NCI-H2227 (cell line): ENCODE data around the gene CCR9.

Experiments
- DNase-seq: peaks from one replicate; lab custom pipeline; 2025; ENCODE audit not compliant: unreplicated experiment; lab: John Stamatoyannopoulos, UW

Gene CCR9

DNA sequence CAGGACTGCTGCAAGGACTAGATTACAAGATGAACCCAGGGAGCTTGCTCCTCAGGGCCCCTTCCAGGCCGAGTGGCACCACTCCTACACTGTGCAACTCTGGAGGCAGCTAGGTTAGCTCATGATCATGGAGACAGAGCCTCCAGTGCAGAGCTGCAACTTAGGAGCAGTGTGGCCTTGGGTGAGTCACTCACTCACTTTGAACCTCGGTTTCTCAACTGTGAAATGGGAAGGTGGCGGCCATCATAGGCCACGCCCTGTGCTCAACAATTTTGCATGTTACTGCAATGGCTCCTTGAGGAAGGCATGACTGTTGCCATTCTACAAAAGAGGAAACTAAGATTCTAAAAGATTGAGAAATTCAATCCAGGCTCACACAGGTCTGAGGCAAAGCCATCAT, 45.8 kb downstream of the CCR9 start:
- DNase-seq = no peak

DNA sequence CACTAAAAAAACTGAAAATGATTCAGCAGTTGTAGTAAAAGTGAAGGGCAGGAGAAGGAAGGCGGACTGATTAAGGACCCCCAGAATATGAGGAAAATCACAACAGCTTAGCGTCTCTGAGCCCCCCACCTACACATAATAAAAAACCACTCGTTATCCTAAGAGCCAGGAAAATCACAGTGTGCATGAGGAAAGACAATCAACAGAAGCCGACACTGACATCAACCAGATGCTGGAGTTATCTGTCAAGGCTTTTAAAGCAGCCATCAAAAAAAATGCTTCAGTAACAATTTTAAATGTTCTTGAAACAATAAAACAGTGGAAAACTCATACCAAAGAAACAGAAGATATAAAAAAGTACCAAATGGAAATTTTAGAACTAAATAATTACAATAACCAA, 47.2 kb downstream of the CCR9 start:
- DNase-seq = no peak

DNA sequence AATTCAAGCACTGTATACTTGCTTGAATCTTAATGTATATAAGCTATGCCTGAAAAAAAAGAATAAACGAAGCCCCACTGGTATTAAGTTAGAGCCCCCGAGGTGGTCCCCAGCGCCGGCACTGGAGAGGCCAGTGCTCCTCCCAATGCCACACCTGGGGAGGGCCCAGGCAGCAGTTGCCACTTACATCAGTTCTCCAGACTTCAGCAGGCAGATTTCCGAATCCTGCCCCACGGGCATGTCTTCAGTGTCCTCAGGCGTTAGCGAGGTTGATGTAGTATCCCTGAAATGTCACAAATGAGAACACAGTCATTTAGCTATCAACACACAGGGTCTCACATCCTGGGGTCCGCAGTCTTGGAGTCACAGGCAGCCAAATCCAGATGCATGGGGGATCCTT, 49.9 kb downstream of the CCR9 start:
- no peak for DNase-seq

DNA sequence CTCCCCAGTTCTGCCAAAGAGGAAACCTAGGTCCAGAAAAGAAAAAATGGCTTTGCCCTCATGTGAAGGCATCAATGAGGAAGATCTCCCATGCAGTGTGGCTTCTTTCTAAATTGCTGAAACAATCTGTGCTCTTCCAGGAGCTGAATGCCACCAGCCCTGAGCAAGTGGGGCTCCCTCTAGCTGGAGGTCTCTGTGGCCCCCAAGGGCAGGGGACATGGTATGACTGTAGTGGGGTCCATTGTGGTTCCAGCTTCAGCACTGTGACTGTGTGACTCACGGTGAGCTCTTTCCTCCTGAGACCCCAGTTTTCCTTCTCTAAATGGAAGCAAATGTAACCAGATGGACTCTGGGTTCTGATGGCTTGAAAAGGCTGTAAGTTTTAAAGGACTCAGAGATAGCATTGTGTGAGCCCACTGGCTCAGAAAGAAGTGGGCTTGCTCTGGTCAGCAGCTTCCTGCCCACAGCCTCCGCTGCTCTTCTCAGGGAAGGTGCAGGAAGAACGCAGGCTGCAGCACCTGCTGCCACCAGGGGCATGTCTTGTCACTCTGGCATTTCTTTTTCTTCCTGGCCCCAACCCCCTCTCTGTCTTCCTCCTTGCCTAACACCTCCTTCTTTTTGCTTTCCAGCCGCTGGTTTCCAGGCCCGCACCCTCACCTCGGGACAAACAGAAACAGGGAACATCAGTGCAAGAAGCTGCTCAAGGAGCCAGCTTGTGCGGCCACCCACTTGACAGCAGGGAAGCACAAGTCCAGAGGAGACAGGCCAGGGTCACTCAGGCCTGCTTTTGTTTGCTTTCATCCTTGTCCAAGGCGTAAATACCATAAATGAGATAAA, 51.1 kb downstream of the CCR9 start:
- DNase-seq = no peak

DNA sequence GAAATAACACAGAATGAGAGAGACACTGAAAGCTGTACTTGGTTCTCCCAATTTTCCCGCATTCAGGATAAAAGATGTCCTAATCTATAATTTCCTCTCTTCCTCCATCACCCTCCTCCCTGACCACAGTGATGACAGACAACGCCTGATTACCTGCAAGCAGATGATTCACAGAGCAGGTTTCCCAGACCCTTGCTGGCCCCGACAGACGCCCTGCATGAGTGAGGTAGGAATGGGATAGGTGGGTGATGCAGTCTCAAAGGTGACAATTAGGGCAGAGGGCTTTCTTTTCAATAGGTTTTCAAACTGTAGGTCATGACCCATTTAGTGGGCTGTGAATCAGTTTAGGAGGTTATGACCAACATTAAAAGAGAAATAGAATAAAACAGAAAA, 51.7 kb downstream of the CCR9 start:
- no peak for DNase-seq

DNA sequence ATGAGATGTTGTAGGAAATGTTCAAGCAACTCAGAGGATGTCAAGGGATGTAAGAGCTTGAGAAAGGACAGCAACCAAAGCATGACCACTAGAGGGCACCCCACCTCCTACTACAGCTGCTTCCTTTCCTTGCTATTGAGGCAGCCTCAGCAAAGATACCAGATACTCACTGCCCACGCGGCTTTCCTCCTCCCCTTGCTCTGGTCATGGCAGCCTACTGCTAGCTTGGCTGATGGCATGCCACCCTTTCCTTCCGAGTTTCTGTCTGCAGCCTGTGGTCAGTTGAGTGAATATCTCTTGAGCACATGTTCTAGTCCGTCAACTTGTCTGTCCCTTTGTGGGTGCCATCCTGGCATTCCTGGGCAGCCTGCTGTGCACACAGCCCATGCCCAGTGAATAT, 52.5 kb downstream of the CCR9 start:
- peak; percentile 73 for DNase-seq

DNA sequence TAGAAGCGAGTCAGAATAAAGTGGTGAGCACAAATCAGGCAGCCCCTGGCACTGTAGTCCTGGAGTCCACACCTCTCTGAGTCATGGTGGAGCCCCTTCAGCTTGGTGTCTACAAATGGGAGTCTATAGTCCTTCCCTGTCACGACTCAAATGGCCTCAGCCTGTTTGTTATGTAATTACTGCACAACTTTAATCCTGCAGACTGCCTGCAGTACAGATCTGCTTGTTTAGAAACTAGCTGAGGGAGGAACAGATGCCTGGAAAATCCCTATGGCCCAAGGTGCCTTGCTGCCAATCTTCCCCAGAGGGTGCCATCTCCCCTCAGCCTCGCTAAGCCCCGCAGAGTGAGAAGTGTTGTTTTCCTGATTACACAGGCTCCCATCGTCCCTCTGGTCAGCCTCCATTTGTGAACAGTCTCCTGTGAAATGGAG, 53.0 kb downstream of the CCR9 start:
- DNase-seq = no peak

DNA sequence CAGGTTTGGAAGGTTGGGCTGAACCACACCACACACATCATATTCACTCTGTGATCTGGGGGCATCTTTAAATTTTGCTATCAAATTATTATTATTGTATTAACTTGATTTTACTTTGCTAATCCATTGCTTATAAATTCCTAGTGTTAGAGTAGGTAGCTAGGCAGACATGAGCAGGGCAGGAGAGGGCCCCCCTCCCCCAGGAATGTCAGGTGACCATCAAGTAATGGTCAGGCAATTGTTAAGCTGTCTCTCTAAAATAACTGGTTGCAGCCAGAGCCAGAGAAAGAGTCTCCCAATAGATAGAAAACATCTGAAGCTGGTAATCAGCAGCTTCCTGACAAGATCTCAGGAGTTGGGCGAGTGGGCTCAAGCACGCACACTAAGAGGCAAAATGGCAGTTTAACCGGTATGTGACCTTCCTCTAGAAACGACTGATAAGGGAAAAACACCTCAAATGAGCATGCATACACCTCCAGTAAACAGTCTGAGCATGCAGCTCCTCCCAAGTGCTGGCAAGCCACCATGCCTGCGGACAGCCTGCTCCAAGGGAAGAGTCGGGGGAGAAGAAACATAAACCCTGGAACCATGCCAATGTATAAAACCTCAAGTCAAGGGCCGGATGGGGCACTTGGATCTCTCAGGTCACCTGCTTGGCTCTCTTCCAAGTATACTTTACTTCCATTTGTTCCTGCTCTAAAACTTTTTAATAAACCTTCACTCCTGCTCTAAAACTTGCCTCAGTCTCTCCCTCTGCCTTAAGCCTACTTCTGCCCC, 53.8 kb downstream of the CCR9 start:
- DNase-seq = peak; percentile 8

DNA sequence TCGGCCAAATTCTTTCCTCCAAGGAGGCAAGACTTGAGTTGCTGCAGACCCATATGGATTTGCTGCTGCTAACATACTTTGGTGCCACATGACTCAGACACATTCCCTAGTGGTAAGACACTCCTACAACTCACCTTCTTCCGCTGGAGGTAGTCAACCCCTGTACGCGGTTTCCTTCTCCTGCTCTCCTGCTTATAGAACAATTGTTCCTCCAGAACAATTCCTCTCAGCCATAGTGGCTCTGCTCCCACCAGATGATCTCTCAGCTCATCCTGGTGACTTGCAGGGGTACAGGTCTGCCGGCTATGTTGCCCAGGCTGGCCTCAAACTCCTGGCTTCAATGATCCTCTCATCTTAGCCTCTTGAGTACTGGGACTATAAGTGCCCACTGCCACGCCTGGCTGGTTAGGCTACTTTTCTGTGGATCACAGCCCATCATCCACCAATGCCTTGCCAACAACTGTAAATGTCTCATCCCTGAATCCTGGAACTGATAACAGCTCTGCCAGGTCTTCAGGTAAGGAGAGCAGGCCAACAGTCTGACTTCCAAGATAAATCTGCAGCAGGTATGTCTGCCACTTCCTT, 54.5 kb downstream of the CCR9 start:
- no peak for DNase-seq

DNA sequence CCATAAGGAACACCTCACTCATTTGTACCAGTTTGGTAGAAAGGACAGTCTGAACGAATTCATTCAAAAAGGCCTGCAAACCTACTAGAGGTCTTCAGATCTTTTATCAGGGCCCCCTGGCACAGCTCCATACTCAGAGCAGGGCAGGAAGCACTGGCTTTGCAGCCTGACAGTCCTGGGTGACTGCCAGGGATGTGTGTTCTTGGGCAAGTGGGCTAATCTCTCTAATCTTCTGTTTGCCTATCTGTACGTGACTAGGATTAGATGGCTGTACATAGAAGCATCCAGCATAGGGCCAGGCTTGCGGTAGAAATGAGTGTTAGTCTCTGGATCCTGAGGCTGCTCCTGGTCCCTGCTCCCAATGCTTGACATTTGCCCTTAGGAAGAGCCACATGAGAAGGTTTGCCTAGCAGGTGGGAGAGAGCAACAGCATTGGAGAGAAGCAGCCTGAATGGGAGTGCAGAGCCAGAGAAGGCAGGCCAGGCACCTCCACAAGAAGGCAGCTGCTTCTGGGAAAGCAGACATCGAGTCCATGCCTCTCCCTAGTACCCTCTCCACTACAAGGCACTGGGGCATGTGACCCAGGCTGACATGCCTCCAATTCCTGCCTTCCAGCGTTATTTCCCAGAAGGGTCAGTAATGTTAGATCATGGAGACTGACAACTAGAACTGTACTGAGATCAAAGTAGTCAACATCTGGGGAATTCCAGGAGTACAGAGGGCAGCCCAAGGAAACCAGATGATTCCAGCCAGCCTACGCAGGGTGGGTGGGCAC, 55.9 kb downstream of the CCR9 start:
- DNase-seq = no peak

DNA sequence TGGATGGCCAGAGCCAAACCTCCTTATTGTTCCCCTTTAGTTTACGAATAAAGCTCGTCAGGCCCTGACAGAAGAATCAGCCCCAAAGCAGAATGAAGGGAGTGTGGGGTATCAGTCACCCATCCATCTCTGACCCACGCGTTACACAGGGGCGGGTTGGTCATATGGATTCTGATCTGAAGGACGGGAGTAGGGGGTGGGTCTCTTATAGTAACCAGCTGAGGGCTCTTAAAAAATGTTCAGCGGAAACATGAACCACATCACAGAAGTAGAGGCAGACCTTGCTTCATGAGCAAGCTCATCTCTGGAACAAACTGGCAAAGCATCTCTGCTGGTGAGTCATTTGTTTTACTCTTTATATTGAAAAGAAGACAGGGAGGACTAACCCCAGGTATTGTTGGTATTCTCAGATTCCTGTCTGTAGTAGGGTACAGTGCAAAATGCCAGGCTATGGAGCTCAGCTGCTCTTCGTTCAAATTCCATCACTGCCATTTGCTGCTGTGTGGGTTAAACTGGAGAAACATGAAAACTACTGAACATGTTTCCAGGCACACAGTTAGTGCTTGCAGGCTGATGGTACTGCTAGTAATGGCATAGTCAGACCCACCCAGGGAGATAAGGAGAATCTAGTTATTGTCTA, 57.0 kb downstream of the CCR9 start, which contains the start of gene CXCR6:
TSS of gene CXCR6 (plus strand) at position 258 of the 640 bp plus-strand sequence. CDS start 3,018 bp downstream, outside the sequence.
- DNase-seq = no peak

DNA sequence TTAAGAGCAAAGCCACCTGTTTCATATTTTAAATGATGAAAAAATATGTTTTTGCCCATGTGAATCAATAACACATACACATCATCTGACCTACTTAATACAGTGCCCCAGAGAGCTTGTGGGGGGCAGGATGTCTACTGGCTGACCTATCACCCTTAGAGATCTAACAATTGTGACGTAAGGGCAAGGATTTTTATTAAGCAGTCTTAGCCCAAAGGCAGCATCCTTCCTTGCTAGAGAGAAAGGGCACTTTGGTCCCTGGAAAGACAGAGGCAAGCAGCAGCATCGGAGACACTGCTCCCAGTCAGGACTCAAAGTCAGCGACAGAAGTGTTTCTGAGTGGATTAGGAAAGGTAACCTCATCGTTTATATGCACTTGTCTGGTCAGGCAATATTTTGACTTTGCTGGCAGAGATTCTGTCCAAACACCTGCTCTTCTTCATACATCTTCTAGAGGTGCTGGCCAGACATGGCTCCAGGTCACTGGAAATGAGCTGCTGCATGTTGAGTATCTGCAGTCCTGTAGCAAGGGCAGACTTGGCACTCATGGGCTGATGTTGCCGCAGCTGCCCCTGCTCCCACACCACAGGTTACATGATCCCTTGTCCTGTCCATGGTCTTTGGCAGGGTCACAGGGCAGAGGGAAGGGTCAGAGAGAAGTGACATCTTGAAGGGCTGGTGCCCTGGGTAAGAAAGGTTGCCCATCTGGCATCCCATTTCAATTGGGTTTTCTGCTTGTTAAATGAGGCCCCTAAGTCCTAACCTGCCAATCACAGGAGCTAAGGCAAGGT, 58.7 kb downstream of the CCR9 start:
- no peak for DNase-seq

DNA sequence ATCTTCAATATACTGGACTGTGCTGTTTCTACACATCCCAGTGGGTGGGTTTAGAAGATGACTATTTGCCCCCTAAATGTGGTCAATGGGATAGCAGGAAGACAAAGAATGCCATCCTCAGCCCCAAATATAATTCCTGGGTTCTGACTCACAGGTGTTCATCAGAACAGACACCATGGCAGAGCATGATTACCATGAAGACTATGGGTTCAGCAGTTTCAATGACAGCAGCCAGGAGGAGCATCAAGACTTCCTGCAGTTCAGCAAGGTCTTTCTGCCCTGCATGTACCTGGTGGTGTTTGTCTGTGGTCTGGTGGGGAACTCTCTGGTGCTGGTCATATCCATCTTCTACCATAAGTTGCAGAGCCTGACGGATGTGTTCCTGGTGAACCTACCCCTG, 60.0 kb downstream of the CCR9 start:
- DNase-seq = no peak

DNA sequence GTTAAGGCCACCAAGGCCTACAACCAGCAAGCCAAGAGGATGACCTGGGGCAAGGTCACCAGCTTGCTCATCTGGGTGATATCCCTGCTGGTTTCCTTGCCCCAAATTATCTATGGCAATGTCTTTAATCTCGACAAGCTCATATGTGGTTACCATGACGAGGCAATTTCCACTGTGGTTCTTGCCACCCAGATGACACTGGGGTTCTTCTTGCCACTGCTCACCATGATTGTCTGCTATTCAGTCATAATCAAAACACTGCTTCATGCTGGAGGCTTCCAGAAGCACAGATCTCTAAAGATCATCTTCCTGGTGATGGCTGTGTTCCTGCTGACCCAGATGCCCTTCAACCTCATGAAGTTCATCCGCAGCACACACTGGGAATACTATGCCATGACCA, 60.5 kb downstream of the CCR9 start:
- no peak for DNase-seq

DNA sequence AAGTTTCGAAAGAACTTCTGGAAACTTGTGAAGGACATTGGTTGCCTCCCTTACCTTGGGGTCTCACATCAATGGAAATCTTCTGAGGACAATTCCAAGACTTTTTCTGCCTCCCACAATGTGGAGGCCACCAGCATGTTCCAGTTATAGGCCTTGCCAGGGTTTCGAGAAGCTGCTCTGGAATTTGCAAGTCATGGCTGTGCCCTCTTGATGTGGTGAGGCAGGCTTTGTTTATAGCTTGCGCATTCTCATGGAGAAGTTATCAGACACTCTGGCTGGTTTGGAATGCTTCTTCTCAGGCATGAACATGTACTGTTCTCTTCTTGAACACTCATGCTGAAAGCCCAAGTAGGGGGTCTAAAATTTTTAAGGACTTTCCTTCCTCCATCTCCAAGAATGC, 61.0 kb downstream of the CCR9 start:
- no peak for DNase-seq

DNA sequence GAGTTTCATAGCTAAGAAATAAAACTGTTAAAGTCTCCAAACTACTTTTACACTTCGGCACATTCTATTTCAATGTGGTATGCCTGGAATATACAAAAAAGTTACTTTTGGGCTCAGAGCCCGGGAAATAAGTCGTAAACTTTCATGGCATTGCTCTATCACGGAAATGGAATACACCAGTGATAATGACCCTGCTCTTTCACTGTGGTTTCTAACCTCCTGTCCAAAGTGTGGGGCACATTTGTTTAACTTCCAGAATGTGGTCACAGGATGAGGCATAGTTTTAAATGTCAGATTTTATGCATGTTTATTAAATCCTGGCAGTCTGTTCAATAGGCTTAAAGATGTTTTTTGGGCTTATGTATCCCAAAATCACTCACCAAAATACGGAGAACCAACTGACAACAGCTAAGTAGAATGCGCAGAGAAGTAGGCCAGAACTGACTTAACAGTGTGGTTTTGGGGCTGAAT, 62.0 kb downstream of the CCR9 start:
- DNase-seq = no peak

DNA sequence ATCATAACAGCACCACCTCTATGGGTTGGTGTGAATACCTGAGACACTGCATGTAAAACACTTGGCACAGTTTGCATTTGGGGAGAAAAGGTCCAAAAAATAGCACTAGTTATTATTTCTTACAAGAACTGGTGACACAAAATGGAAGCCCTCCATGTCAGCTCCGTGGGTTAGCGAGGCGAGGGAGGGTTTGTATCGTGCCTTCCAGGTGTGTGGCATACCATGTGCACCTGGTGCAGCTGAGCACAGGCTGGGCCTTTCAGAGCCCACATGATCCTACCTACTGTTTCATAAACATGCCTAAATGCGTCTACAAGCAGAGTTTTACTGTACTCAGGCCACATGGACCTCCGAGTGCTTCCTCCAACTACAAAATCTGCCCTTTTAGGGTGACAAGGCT, 62.5 kb downstream of the CCR9 start:
- no peak for DNase-seq

DNA sequence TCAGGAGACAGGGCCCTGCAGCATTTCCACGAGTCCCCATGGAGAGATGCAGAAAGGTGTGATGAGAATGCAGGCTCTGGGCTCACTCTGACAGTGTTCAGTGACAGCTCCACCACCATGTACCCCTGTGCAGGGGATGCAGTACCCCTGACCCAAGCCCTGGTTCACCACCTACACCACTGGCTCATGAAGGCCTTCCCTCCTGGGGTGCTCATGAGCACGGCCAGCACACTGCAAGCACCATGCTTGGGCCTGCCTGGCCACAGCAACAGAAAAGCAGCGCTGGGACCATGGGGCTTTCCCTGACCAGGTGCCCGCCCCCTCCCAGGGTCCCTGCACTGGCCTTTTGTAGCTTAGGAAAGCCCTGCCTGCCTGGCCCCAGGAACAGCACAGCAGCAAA, 63.1 kb downstream of the CCR9 start:
- no peak for DNase-seq

DNA sequence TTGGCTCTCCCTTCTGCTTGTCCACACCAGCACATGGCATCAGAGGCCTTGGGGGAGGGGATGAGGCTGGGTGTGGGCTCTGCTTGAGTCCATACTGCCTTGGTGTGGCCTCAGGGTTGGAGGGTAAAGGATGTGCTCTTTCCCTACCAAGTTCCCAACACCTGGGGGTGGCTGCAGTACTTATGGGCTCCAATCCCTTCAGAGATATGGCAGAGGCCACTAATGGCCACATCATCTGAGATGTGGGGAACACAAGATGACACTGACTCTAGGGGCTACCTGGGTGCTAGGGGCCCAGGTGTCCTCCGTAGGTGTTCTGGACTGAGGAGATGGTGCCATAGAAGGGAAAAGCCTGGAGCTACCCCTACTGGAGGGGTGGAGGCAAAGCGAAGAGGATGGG, 63.8 kb downstream of the CCR9 start:
- DNase-seq = no peak
